ENCODE measurements around the gene MAP6D1. TPM values are rescaled to one million over a fixed set of nuclear protein-coding genes. Genes with fewer than 3 reads are reported as not detected.

Gene MAP6D1
- total RNA-seq, 1 experiment from 2014 or later, result 2.9 TPM

DNA sequence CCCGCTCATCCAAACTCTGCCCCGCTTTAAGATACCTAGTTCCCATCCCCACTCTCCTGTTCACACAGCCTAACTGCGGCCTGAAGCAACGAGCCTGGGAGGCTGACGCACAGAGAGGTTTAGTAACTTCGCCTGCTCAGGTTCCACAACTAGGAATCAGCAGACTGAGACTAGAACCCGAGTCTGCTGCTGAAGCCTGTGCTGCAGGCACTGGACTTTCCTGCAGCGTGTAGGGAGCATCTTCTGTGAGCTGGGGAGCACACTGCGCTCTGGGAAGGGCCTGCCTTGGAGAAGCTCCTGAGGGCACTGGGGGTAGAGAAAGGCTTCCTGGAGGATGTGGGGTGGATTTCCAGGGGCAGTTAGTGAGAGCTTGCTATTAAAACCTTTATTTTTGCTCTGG lies 4.8 kb upstream of the MAP6D1 start:
- intact Hi-C loops (cut with micrococcal nuclease; ENCODE audit: unreplicated experiment), result no loop called here
- Histone ChIP-seq H3K4me1 (peaks cover 3% of the 10 kb centered on the region; the same call in 1 of the 2 replicates), H3K36me3 (ENCODE audit: control insufficient read depth, insufficient read depth, low read length) (no peaks in the 10 kb centered on the region; the same call in 1 of the 2 replicates), H3K4me3 (ENCODE audit: low read depth, low read length) (no peak overlapping the region), H3K9me3 (no peaks in the 10 kb centered on the region), H3K27me3 (replicated peaks; ENCODE audit: control insufficient read depth, insufficient read depth, low read length) (no peaks in the 10 kb centered on the region)
- no peak for DNase-seq
- peaks cover 23% of the 10 kb centered on the region for H3K36me3 Mint-ChIP-seq (ENCODE audit: insufficient read depth, unreplicated experiment)
- ChIA-PET CTCF (no interaction called here), POLR2A (no interaction called here)
- no peak overlapping the region for H3K4me3 Mint-ChIP-seq (ENCODE audit: unreplicated experiment)
- no peaks in the 10 kb centered on the region for H3K27me3 Mint-ChIP-seq (ENCODE audit: insufficient read depth, unreplicated experiment)
- no peaks in the 10 kb centered on the region for H3K4me1 Mint-ChIP-seq (ENCODE audit: low read depth, unreplicated experiment)
- H3K9me3 Mint-ChIP-seq (ENCODE audit: unreplicated experiment), result no peaks in the 10 kb centered on the region
- no peak overlapping the region for H3K27ac Mint-ChIP-seq (ENCODE audit: unreplicated experiment)
- no TSS peak for BruUV-seq (replicated peaks)
- TF ChIP-seq, protein P1, sequence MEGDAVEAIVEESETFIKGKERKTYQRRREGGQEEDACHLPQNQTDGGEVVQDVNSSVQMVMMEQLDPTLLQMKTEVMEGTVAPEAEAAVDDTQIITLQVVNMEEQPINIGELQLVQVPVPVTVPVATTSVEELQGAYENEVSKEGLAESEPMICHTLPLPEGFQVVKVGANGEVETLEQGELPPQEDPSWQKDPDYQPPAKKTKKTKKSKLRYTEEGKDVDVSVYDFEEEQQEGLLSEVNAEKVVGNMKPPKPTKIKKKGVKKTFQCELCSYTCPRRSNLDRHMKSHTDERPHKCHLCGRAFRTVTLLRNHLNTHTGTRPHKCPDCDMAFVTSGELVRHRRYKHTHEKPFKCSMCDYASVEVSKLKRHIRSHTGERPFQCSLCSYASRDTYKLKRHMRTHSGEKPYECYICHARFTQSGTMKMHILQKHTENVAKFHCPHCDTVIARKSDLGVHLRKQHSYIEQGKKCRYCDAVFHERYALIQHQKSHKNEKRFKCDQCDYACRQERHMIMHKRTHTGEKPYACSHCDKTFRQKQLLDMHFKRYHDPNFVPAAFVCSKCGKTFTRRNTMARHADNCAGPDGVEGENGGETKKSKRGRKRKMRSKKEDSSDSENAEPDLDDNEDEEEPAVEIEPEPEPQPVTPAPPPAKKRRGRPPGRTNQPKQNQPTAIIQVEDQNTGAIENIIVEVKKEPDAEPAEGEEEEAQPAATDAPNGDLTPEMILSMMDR (IDR thresholded peaks at IDR 0.05; ENCODE audit: insufficient read depth in 1 of 2, low read depth in 1 of 2, low read length in 1 of 2, severe bottlenecking in 1 of 2, unreplicated experiment in 1 of 2), result no peak

DNA sequence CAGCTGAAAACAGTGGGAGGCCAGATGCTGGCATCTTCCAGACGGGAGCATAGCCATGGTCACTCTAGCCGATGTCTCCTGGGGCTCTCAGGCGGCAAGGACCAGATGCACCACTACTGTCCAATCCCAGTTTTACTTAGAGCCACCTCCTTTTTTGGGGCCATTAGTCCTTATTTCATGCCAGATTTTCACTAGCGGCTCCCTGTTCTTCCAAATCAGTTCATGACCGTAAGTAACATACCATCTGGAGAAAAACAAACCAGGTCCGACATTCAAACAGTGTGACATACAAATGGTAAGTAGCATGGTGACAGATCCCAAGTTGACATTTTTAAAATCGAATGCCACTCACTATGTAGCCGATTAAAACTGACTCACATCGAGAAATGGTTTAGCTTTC lies 4.1 kb upstream of the MAP6D1 start:
- POLR2A ChIA-PET, result no interaction called here
- H3K4me1 ChIP-seq, result peaks cover 3% of the 10 kb centered on the region; the same call in 1 of the 2 replicates
- no peaks in the 10 kb centered on the region for H3K27me3 Mint-ChIP-seq (ENCODE audit: insufficient read depth, unreplicated experiment)

DNA sequence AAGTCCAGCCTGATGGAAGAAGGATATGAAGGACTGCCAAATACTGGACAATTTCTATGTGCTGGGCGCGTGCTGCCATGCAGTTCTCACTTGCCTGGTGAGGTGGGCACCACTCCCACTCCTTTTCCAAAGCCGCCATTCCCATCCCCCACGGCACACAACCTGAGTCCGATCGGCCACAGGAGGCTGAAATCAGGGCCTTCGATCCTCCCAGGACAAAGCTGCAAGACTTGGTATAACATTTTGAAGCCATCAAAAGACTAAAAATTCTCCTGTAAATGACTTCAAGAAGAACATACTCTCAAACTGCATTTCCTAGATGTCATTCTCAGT lies 3.1 kb upstream of the MAP6D1 start:
- Mint-ChIP-seq H3K4me1 (ENCODE audit: low read depth, unreplicated experiment) (peaks cover 8% of the 10 kb centered on the region), H3K27ac (ENCODE audit: unreplicated experiment) (no peak overlapping the region), H3K27me3 (ENCODE audit: insufficient read depth, unreplicated experiment) (no peaks in the 10 kb centered on the region), H3K4me3 (ENCODE audit: unreplicated experiment) (no peak overlapping the region), H3K36me3 (ENCODE audit: insufficient read depth, unreplicated experiment) (peaks cover 22% of the 10 kb centered on the region), H3K9me3 (ENCODE audit: unreplicated experiment) (no peaks in the 10 kb centered on the region)
- Histone ChIP-seq H3K9me3 (no peaks in the 10 kb centered on the region), H3K4me1 (peaks cover 8% of the 10 kb centered on the region), H3K4me3 (ENCODE audit: low read depth, low read length) (no peak overlapping the region), H3K27me3 (replicated peaks; ENCODE audit: control insufficient read depth, insufficient read depth, low read length) (no peaks in the 10 kb centered on the region), H3K36me3 (ENCODE audit: control insufficient read depth, insufficient read depth, low read length) (no peaks in the 10 kb centered on the region; the same call in 1 of the 2 replicates)
- TF ChIP-seq, protein P1 (IDR thresholded peaks at IDR 0.05; ENCODE audit: insufficient read depth in 1 of 2, low read depth in 1 of 2, low read length in 1 of 2, severe bottlenecking in 1 of 2, unreplicated experiment in 1 of 2), result no peak
- no peak for DNase-seq
- BruUV-seq (replicated peaks), result no TSS peak
- intact Hi-C loops (cut with micrococcal nuclease; ENCODE audit: unreplicated experiment), result no loop called here
- ChIA-PET POLR2A (no interaction called here), CTCF (no interaction called here)

More for the DNA sequence above, 4.1 kb upstream of the MAP6D1 start:
- H3K4me1 Mint-ChIP-seq (ENCODE audit: low read depth, unreplicated experiment), result peaks cover under 1% of the 10 kb centered on the region
- no peaks in the 10 kb centered on the region; the same call in 1 of the 2 replicates for H3K36me3 ChIP-seq (ENCODE audit: control insufficient read depth, insufficient read depth, low read length)
- BruUV-seq (replicated peaks), result no TSS peak
- intact Hi-C loops (cut with micrococcal nuclease; ENCODE audit: unreplicated experiment), result no loop called here
- peaks cover 27% of the 10 kb centered on the region for H3K36me3 Mint-ChIP-seq (ENCODE audit: insufficient read depth, unreplicated experiment)
- H3K4me3 ChIP-seq (ENCODE audit: low read depth, low read length), result no peak overlapping the region
- H3K9me3 Mint-ChIP-seq (ENCODE audit: unreplicated experiment), result no peaks in the 10 kb centered on the region
- H3K4me3 Mint-ChIP-seq (ENCODE audit: unreplicated experiment), result no peak overlapping the region
- H3K27ac Mint-ChIP-seq (ENCODE audit: unreplicated experiment), result no peak overlapping the region
- H3K27me3 ChIP-seq (replicated peaks; ENCODE audit: control insufficient read depth, insufficient read depth, low read length), result no peaks in the 10 kb centered on the region
- TF ChIP-seq, protein P1 (IDR thresholded peaks at IDR 0.05; ENCODE audit: insufficient read depth in 1 of 2, low read depth in 1 of 2, low read length in 1 of 2, severe bottlenecking in 1 of 2, unreplicated experiment in 1 of 2), result no peak
- no peaks in the 10 kb centered on the region for H3K9me3 ChIP-seq
- CTCF ChIA-PET, result no interaction called here
- no peak for DNase-seq
